Measurements from ENCODE around the gene LZIC.

LZIC gene

GRCh38 chr1:9888886-9889285 lies 54.3 kb downstream of the LZIC start:
- H3K4me3 ChIP-seq (ENCODE audit: low read depth, low read length): no peak overlapping the region
- DNase-seq (ENCODE audit: low read depth): no peak
- TF ChIP-seq, protein P1, sequence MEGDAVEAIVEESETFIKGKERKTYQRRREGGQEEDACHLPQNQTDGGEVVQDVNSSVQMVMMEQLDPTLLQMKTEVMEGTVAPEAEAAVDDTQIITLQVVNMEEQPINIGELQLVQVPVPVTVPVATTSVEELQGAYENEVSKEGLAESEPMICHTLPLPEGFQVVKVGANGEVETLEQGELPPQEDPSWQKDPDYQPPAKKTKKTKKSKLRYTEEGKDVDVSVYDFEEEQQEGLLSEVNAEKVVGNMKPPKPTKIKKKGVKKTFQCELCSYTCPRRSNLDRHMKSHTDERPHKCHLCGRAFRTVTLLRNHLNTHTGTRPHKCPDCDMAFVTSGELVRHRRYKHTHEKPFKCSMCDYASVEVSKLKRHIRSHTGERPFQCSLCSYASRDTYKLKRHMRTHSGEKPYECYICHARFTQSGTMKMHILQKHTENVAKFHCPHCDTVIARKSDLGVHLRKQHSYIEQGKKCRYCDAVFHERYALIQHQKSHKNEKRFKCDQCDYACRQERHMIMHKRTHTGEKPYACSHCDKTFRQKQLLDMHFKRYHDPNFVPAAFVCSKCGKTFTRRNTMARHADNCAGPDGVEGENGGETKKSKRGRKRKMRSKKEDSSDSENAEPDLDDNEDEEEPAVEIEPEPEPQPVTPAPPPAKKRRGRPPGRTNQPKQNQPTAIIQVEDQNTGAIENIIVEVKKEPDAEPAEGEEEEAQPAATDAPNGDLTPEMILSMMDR (IDR thresholded peaks at IDR 0.05; ENCODE audit: insufficient read depth, low read depth, low read length, missing control alignments): no peak

DNA sequence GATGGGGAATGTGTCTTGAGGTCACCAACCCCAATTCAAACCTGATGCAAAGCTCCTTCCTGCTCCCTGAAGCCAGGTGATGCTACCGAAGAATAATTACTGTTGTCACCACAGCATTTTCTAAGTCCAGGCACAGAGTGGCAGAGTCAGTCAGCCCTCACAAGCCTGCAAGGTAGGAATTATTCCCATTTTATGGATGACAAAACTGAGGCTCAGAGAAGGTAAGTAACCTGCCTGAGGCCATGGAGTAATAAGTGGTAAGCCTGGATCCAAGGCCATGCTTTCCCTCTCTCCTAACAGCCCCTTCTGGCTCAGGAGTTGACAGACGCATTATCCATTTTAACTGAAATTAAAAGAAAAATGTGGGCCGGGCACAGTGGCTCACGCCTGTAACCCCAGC lies 56.1 kb downstream of the LZIC start:
- H3K4me3 ChIP-seq (ENCODE audit: low read depth, low read length): no peak overlapping the region
- TF ChIP-seq, protein P1 (IDR thresholded peaks at IDR 0.05; ENCODE audit: insufficient read depth, low read depth, low read length, missing control alignments): no peak
- DNase-seq (ENCODE audit: low read depth): no peak

GRCh38 chr1:9886092-9886742 lies 57.0 kb downstream of the LZIC start:
- DNase-seq (ENCODE audit: low read depth): no peak
- H3K4me3 ChIP-seq (ENCODE audit: low read depth, low read length): no peak overlapping the region
- TF ChIP-seq, protein P1 (IDR thresholded peaks at IDR 0.05; ENCODE audit: insufficient read depth, low read depth, low read length, missing control alignments): no peak

- no peak overlapping the region for H3K4me3 ChIP-seq (ENCODE audit: low read depth, low read length)
- TF ChIP-seq, protein P1 (IDR thresholded peaks at IDR 0.05; ENCODE audit: insufficient read depth, low read depth, low read length, missing control alignments): no peak
- no peak for DNase-seq (ENCODE audit: low read depth)
Observed at GRCh38 chr1:9884805-9885204, 58.4 kb downstream of the LZIC start.

- TF ChIP-seq, protein P1 (IDR thresholded peaks at IDR 0.05; ENCODE audit: insufficient read depth, low read depth, low read length, missing control alignments): no peak
Observed at GRCh38 chr1:9883585-9884449, 59.4 kb downstream of the LZIC start.

GRCh38 chr1:9882945-9883303 lies 60.3 kb downstream of the LZIC start:
- H3K4me3 ChIP-seq (ENCODE audit: low read depth, low read length): no peak overlapping the region
- no peak for DNase-seq (ENCODE audit: low read depth)
- TF ChIP-seq, protein P1 (IDR thresholded peaks at IDR 0.05; ENCODE audit: insufficient read depth, low read depth, low read length, missing control alignments): no peak

More at GRCh38 chr1:9883585-9884449, 59.4 kb downstream of the LZIC start:
- H3K4me3 ChIP-seq (ENCODE audit: low read depth, low read length): no peak overlapping the region
- no peak for DNase-seq (ENCODE audit: low read depth)
